ENCODE measurements around the gene GAA. TPM values are rescaled to one million over a fixed set of nuclear protein-coding genes. Genes with fewer than 3 reads are reported as not detected.
A peak's percentile ranks its signal among the peaks of the same experiment; 100 is the strongest.

GAA gene
- total RNA-seq, 1 experiment from 2014 or later: 7.5 TPM

- CTCF ChIA-PET: interaction anchor here (1.7 kb wide), 1 partner anchor 22 kb away, joined by 5 read pairs; the partner anchor contains the start of gene GAA
- Histone ChIP-seq H3K9me3 (ENCODE audit: low read depth, low read length, poor library complexity, severe bottlenecking) (no peaks in the 10 kb centered on the region), H3K36me3 (ENCODE audit: insufficient read depth, low read length, poor library complexity, severe bottlenecking) (no peaks in the 10 kb centered on the region), H3K4me3 (ENCODE audit: low read depth, low read length, poor library complexity, severe bottlenecking) (no peak overlapping the region), H3K27me3 (replicated peaks; ENCODE audit: insufficient read depth, low read depth, low read length, poor library complexity) (peaks cover 5% of the 10 kb centered on the region), H3K4me1 (ENCODE audit: insufficient read depth, low read length, poor library complexity, severe bottlenecking) (no peaks in the 10 kb centered on the region), H3K27ac (ENCODE audit: low read depth, low read length, poor library complexity, severe bottlenecking) (no peak overlapping the region)
- intact Hi-C loops (cut with micrococcal nuclease; ENCODE audit: unreplicated experiment): no loop called here
- no TSS peak for BruUV-seq (replicated peaks)
- TF ChIP-seq CTCF (conservative IDR thresholded peaks at IDR 0.05; ENCODE audit: low read depth, low read length): no peak
- TF ChIP-seq EZH2 (IDR thresholded peaks at IDR 0.05; ENCODE audit: borderline replicate concordance, low read depth, low read length, poor library complexity, severe bottlenecking): no peak
- POLR2A ChIA-PET (ENCODE audit: low non-redundant PET): no interaction called here
- no peak for DNase-seq (ENCODE audit: low spot score)
Observed at GRCh38 chr17:80123791-80124190, 22.4 kb downstream of the GAA start.

GRCh38 chr17:80124351-80124981 lies 23.1 kb downstream of the GAA start:
- intact Hi-C loops (cut with micrococcal nuclease; ENCODE audit: unreplicated experiment): no loop called here
- CTCF ChIA-PET: interaction anchor here (1.7 kb wide), 1 partner anchor 23 kb away, joined by 5 read pairs; the partner anchor contains the start of gene GAA
- Histone ChIP-seq H3K27me3 (replicated peaks; ENCODE audit: insufficient read depth, low read depth, low read length, poor library complexity) (peaks cover 5% of the 10 kb centered on the region), H3K27ac (ENCODE audit: low read depth, low read length, poor library complexity, severe bottlenecking) (no peak overlapping the region), H3K4me3 (ENCODE audit: low read depth, low read length, poor library complexity, severe bottlenecking) (no peak overlapping the region), H3K9me3 (ENCODE audit: low read depth, low read length, poor library complexity, severe bottlenecking) (no peaks in the 10 kb centered on the region), H3K4me1 (ENCODE audit: insufficient read depth, low read length, poor library complexity, severe bottlenecking) (no peaks in the 10 kb centered on the region), H3K36me3 (ENCODE audit: insufficient read depth, low read length, poor library complexity, severe bottlenecking) (no peaks in the 10 kb centered on the region)
- no peak for DNase-seq (ENCODE audit: low spot score)
- no TSS peak for BruUV-seq (replicated peaks)
- peak; percentile 39 for TF ChIP-seq CTCF (conservative IDR thresholded peaks at IDR 0.05; ENCODE audit: low read depth, low read length)
- TF ChIP-seq EZH2 (IDR thresholded peaks at IDR 0.05; ENCODE audit: borderline replicate concordance, low read depth, low read length, poor library complexity, severe bottlenecking): no peak
- POLR2A ChIA-PET (ENCODE audit: low non-redundant PET): no interaction called here

GRCh38 chr17:80125656-80126448 lies 24.5 kb downstream of the GAA start:
- no peaks in the 10 kb centered on the region for H3K36me3 ChIP-seq (ENCODE audit: insufficient read depth, low read length, poor library complexity, severe bottlenecking)
- H3K27me3 ChIP-seq (replicated peaks; ENCODE audit: insufficient read depth, low read depth, low read length, poor library complexity): peaks cover 5% of the 10 kb centered on the region
- TF ChIP-seq CTCF (conservative IDR thresholded peaks at IDR 0.05; ENCODE audit: low read depth, low read length) (no peak), EZH2 (IDR thresholded peaks at IDR 0.05; ENCODE audit: borderline replicate concordance, low read depth, low read length, poor library complexity, severe bottlenecking) (no peak)
- BruUV-seq (replicated peaks): no TSS peak
- intact Hi-C loops (cut with micrococcal nuclease; ENCODE audit: unreplicated experiment): no loop called here
- no peak for DNase-seq (ENCODE audit: low spot score)
- H3K4me3 ChIP-seq (ENCODE audit: low read depth, low read length, poor library complexity, severe bottlenecking): no peak overlapping the region
- no peaks in the 10 kb centered on the region for H3K9me3 ChIP-seq (ENCODE audit: low read depth, low read length, poor library complexity, severe bottlenecking)
- POLR2A ChIA-PET (ENCODE audit: low non-redundant PET): no interaction called here
- no peak overlapping the region for H3K27ac ChIP-seq (ENCODE audit: low read depth, low read length, poor library complexity, severe bottlenecking)
- H3K4me1 ChIP-seq (ENCODE audit: insufficient read depth, low read length, poor library complexity, severe bottlenecking): no peaks in the 10 kb centered on the region
- CTCF ChIA-PET: no interaction called here

Measured in A673 (cell line).